Left colon (tissue), 2 donors: ENCODE measurements around the gene LDB2. TPM values are rescaled to one million over a fixed set of nuclear protein-coding genes. Genes with fewer than 3 reads are reported as not detected.

Experiments used
- ATAC-seq: fragments of 200-7000 bp; cut with Tn5 transposase; one replicate; pipeline ENCODE4 v1.9.1; 2020; ENCODE audit warnings: mild to moderate bottlenecking, moderate library complexity
- DNase-seq, 2 donors: peaks; one replicate each; pipeline ENCODE4 v3.0.0-alpha.2; 2020
- intact Hi-C, 2 donors: fragments of 100-400 bp; cut with DNase I in 1 of 2; cut with micrococcal nuclease in 1 of 2; formaldehyde crosslinking; loops; one replicate each; pipeline versions ENCODE4 v1.11.2 to v1.14.0; 2022; cut with DNase I, micrococcal nuclease
- total RNA-seq, 2 donors: library from RNA; stranded (reverse); fragmentation: NEBNext Ultra II Directional; extraction: Animal tissue kit (Norgen Biotek cat#: 25700); gene quantifications; one replicate each; pipeline ENCODE4 v1.2.1, GENCODE V29; 2021
- donor health status: DM: no; HTN: no; CAD: no.
- donor health status: DM: yes; HTN: yes; CAD: no.

The LDB2 gene
- total RNA-seq, 2 donors from 2014 or later = 3.1 to 6.9 TPM

GRCh38 chr4:16890651-16891050 is 7.8 kb downstream of the LDB2 start:
- no peak for DNase-seq
- intact Hi-C loops = no loop called here
- ATAC-seq = no peak

- DNase-seq (no peak), ATAC-seq (no peak)
- intact Hi-C loops = no loop called here
These were observed 8.5 kb downstream of the LDB2 start for GRCh38 chr4:16889945-16890344.

- intact Hi-C loops = no loop called here
- DNase-seq (no peak), ATAC-seq (no peak)
These were observed 10.6 kb downstream of the LDB2 start for GRCh38 chr4:16887887-16888286.

GRCh38 chr4:16884673-16885460 is 13.6 kb downstream of the LDB2 start:
- DNase-seq = no peak
- no peak for ATAC-seq

GRCh38 chr4:16883806-16884205 is 14.6 kb downstream of the LDB2 start:
- intact Hi-C loops = no loop called here
- DNase-seq (no peak), ATAC-seq (no peak)

More at GRCh38 chr4:16884673-16885460, 13.6 kb downstream of the LDB2 start:
- intact Hi-C loops = no loop called here

GRCh38 chr4:16881151-16881884 is 17.1 kb downstream of the LDB2 start:
- DNase-seq (no peak), ATAC-seq (no peak)
- intact Hi-C loops = no loop called here

GRCh38 chr4:16875487-16875886 is 23.0 kb downstream of the LDB2 start:
- ATAC-seq (no peak), DNase-seq (no peak)
- intact Hi-C loops = no loop called here

- no peak for ATAC-seq
These were observed 28.7 kb downstream of the LDB2 start for GRCh38 chr4:16869594-16870245.

GRCh38 chr4:16868674-16869073 is 29.8 kb downstream of the LDB2 start:
- no peak for DNase-seq
- intact Hi-C loops = no loop called here
- ATAC-seq = no peak

More at GRCh38 chr4:16869594-16870245, 28.7 kb downstream of the LDB2 start:
- DNase-seq = no peak
- intact Hi-C loops = no loop called here

- DNase-seq (no peak), ATAC-seq (no peak)
- intact Hi-C loops = no loop called here
These were observed 30.6 kb downstream of the LDB2 start for GRCh38 chr4:16867827-16868226.

- intact Hi-C loops = no loop called here
- ATAC-seq = no peak
- no peak for DNase-seq
These were observed 31.5 kb downstream of the LDB2 start for GRCh38 chr4:16866974-16867373.

GRCh38 chr4:16865897-16866283 is 32.6 kb downstream of the LDB2 start:
- no peak for ATAC-seq
- intact Hi-C loops = no loop called here
- DNase-seq = no peak

- intact Hi-C loops = no loop called here
- ATAC-seq = no peak
- no peak for DNase-seq
These were observed 33.1 kb downstream of the LDB2 start for GRCh38 chr4:16865209-16865896.

GRCh38 chr4:16864199-16864598 is 34.2 kb downstream of the LDB2 start:
- DNase-seq = no peak
- ATAC-seq = no peak
- intact Hi-C loops = no loop called here

GRCh38 chr4:16862697-16863096 is 35.7 kb downstream of the LDB2 start:
- intact Hi-C loops = no loop called here
- DNase-seq (no peak), ATAC-seq (no peak)

- no peak for DNase-seq
These were observed 37.9 kb downstream of the LDB2 start for GRCh38 chr4:16860516-16860915.

GRCh38 chr4:16859031-16859430 is 39.4 kb downstream of the LDB2 start:
- DNase-seq = no peak
- no peak for ATAC-seq
- intact Hi-C loops = no loop called here

More at GRCh38 chr4:16860516-16860915, 37.9 kb downstream of the LDB2 start:
- ATAC-seq = no peak
- intact Hi-C loops = no loop called here

- ATAC-seq (no peak), DNase-seq (no peak)
These were observed 40.1 kb downstream of the LDB2 start for GRCh38 chr4:16858275-16858752.

GRCh38 chr4:16857425-16857824 is 41.0 kb downstream of the LDB2 start:
- intact Hi-C loops = no loop called here
- DNase-seq (no peak), ATAC-seq (no peak)

More at GRCh38 chr4:16858275-16858752, 40.1 kb downstream of the LDB2 start:
- intact Hi-C loops = no loop called here
